Activated B cell treated with CpG ODN at 0.5 μM for 24 hours (primary cell): Measurements from ENCODE around the gene CNTN4. TPM values are rescaled to one million over a fixed set of nuclear protein-coding genes. Genes with fewer than 3 reads are reported as not detected.

ENCODE experiments used
- ATAC-seq: fragments of 200-7000 bp; cut with Tn5 transposase; one replicate; pipeline ENCODE4 v1.10.0; 2021; ENCODE audit warnings: low read depth, mild to moderate bottlenecking, moderate library complexity
- CTCF ChIA-PET: fragments of 350-600 bp; sonication (Branson Sonifier 250); formaldehyde crosslinking; loops from one replicate; lab custom pipeline; 2021; ENCODE audit warnings: antibody characterized with exemption; lab: Charles Lee
- POLR2A ChIA-PET: fragments of 350-600 bp; sonication (Branson Sonifier 250); formaldehyde crosslinking; loops from one replicate; lab custom pipeline; 2021; ENCODE audit warnings: antibody characterized with exemption; lab: Charles Lee
- DNase-seq: peaks from one replicate; pipeline ENCODE4 v3.0.0; 2022
- H3K27ac Mint-ChIP-seq: one replicate; pipeline ENCODE4 v1.8.0; 2020; ENCODE audit warnings: mixed read lengths
- H3K27me3 Mint-ChIP-seq: one replicate; pipeline ENCODE4 v1.8.0; 2021; ENCODE audit warnings: mixed read lengths
- H3K36me3 Mint-ChIP-seq: one replicate; pipeline ENCODE4 v1.8.0; 2021; ENCODE audit warnings: low read depth, mixed read lengths
- H3K4me1 Mint-ChIP-seq: one replicate; pipeline ENCODE4 v1.8.0; 2021; ENCODE audit warnings: mixed read lengths
- H3K4me3 Mint-ChIP-seq: one replicate; pipeline ENCODE4 v1.8.0; 2020; ENCODE audit warnings: mild to moderate bottlenecking, mixed read lengths
- H3K9me3 Mint-ChIP-seq: one replicate; pipeline ENCODE4 v1.8.0; 2020; ENCODE audit warnings: mixed read lengths
- CTCF ChIP-seq: fragments of 200-600 bp; IDR thresholded peaks from one replicate; pipeline ENCODE4 v1.8.0; 2022; ENCODE audit warnings: antibody characterized with exemption, mild to moderate bottlenecking
- intact Hi-C: fragments of 100-400 bp; cut with micrococcal nuclease; formaldehyde crosslinking; loops from one replicate; pipeline ENCODE4 v1.15.1; 2024
- total RNA-seq: library from RNA; stranded (reverse); gene quantifications from 2 replicates; pipeline ENCODE4 v1.2.3, GENCODE V29; 2022

CNTN4 gene
- total RNA-seq, 1 donor from 2014 or later, result not detected

- H3K36me3 Mint-ChIP-seq, result no peaks in the 10 kb centered on the region
- no peaks in the 10 kb centered on the region for H3K4me1 Mint-ChIP-seq
- H3K4me3 Mint-ChIP-seq, result no peak overlapping the region
- no peak for ATAC-seq
- no peaks in the 10 kb centered on the region for H3K27me3 Mint-ChIP-seq
- ChIA-PET POLR2A (no interaction called here), CTCF (no interaction called here)
- peaks cover 3% of the 10 kb centered on the region for H3K9me3 Mint-ChIP-seq
- no peak overlapping the region for H3K27ac Mint-ChIP-seq
- intact Hi-C loops, result no loop called here
- TF ChIP-seq CTCF, result no peak
- no peak for DNase-seq
Observed at GRCh38 chr3:2477620-2478019, 379.0 kb downstream of the CNTN4 start.

DNA sequence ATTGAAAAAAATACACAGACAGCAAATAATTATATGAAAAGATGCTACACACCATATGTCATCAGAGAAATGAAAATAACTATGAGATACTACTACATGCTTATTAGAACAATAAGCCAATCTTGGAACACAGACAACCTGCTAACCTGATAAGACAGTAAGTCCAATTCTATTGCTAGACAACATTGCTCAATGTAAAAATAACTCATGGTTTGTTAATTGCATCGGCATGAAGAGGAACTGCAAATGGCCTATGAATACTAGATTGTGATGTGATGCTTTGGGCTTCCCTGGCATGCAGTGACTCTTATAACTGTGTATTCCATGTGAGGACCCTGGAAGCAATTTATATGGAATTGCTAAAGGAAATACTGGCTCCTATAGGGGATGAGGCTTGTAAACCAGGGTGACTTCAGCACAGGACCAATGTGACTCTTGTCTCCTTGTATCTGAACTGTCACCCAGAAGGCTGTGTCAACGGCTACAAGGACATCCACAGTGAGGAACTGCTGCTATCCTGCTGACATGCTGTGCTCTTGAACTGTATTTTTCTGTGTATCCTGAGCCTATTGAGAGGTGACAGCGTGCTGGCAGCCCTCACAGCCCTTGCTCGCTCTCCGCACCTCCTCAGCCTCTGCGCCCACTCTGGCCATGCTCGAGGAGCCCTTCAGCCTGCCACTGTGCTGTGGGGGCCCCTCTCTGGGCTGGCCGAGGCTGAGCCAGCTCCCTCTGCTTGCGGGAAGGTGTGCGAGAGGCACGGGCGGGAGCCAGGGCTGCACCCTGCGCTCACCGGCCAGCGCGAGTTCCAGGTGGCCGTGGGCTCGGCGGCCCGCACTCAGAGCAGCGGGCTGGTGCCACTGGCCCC, 385.7 kb downstream of the CNTN4 start:
- CTCF ChIA-PET, result no interaction called here
- Mint-ChIP-seq H3K4me3 (no peak overlapping the region), H3K36me3 (no peaks in the 10 kb centered on the region), H3K9me3 (peaks cover 10% of the 10 kb centered on the region), H3K27me3 (no peaks in the 10 kb centered on the region), H3K4me1 (no peaks in the 10 kb centered on the region), H3K27ac (no peak overlapping the region)
- ATAC-seq (no peak), DNase-seq (no peak)
- POLR2A ChIA-PET, result no interaction called here
- no peak for TF ChIP-seq CTCF
- intact Hi-C loops, result no loop called here

DNA sequence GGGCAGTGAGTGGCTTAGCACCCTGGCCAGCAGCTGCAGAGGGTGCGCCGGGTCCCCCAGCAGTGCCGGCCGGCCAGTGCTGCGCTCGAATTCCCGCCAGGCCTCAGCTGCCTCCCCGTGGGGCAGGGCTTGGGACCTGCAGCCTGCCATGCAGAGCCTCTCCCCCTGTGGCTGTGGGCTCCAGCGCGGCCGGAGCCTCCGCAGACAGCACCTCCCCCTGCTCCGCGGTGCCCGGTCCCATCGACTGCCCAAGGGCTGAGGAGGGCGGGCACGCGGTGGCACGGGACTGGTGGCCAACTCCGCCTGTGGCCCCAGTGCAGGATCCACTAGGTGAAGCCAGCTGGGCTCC, 386.3 kb downstream of the CNTN4 start:
- Mint-ChIP-seq H3K4me3 (no peak overlapping the region), H3K27ac (no peak overlapping the region), H3K4me1 (no peaks in the 10 kb centered on the region), H3K36me3 (no peaks in the 10 kb centered on the region), H3K9me3 (peaks cover 10% of the 10 kb centered on the region), H3K27me3 (no peaks in the 10 kb centered on the region)
- no peak for TF ChIP-seq CTCF
- ATAC-seq (no peak), DNase-seq (no peak)
- ChIA-PET CTCF (no interaction called here), POLR2A (no interaction called here)
- intact Hi-C loops, result no loop called here

- H3K9me3 Mint-ChIP-seq, result peaks cover 3% of the 10 kb centered on the region
- ATAC-seq (no peak), DNase-seq (no peak)
- POLR2A ChIA-PET, result no interaction called here
- no peaks in the 10 kb centered on the region for H3K27me3 Mint-ChIP-seq
- H3K4me3 Mint-ChIP-seq, result no peak overlapping the region
- H3K4me1 Mint-ChIP-seq, result no peaks in the 10 kb centered on the region
- intact Hi-C loops, result no loop called here
- CTCF ChIA-PET, result interaction anchor here (1.1 kb wide), 1 partner anchor 19 kb away, joined by 3 read pairs; no protein-coding TSS in a partner anchor
- H3K27ac Mint-ChIP-seq, result no peak overlapping the region
- no peak for TF ChIP-seq CTCF
- no peaks in the 10 kb centered on the region for H3K36me3 Mint-ChIP-seq
Observed at GRCh38 chr3:2495746-2496145, 397.1 kb downstream of the CNTN4 start.

- CTCF ChIA-PET, result no interaction called here
- POLR2A ChIA-PET, result no interaction called here
- H3K4me1 Mint-ChIP-seq, result no peaks in the 10 kb centered on the region
- intact Hi-C loops, result no loop called here
- TF ChIP-seq CTCF, result no peak
- no peak overlapping the region for H3K27ac Mint-ChIP-seq
- H3K36me3 Mint-ChIP-seq, result no peaks in the 10 kb centered on the region
- ATAC-seq, result no peak
- no peaks in the 10 kb centered on the region for H3K27me3 Mint-ChIP-seq
- no peaks in the 10 kb centered on the region for H3K9me3 Mint-ChIP-seq
- no peak for DNase-seq
- no peak overlapping the region for H3K4me3 Mint-ChIP-seq
Observed at GRCh38 chr3:2504912-2505311, 406.2 kb downstream of the CNTN4 start.
